ENCODE results near the gene DOP1A.

The DOP1A gene

DNA sequence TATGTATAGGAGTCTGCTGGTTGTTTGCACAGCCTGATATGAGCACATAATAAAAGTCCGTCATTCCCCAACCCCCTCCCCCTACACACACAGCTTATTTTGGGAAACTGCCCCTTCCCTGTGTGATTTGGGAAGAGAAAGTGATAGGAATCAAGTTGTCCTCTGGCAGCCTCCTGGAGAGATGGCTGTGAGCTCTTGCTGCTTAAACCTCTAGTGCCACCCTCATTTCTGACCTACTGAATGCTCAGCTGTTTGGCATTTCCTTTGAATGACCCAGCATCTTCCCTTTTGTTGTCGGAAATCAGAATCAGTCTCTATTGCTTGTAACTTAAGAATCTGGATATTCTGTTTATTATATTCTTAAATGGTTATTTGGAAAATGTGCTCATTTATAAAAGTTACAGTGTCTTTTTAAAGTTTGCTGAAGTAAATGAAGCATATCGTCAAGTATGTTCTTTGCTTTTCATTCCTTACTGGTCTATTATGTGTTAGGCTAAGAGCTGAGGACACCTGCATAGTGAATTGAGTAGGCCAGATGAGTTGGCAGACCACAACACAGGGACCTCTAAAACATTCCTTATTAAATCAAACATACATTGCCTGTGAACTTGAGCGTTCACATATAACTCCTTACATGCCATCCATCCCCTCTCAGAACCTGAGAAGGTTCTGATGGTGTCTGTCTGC lies 131.2 kb downstream of the DOP1A start:
- no peak overlapping the region for H3K4me3 ChIP-seq (ENCODE audit: low read depth, low read length)

- no peak overlapping the region for H3K4me3 ChIP-seq (ENCODE audit: low read depth, low read length)
Measured at GRCh38 chr6:83199173-83199862, 131.8 kb downstream of the DOP1A start.

DNA sequence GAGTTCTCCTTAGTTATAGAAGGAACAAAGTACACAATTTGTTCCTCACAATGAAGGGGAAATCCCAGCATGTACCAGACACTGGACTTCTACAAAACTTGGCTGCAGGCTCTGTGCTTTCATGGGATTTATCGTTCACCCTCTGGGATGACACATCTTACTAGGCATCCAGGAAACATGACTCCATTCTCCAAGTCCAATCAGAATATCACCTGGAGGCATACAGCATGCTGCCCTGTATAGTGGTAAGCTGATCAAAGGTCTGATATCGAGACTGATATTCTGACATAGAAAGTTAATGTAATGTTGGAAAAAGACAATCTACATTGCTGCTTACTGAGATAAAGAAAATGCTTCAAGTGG lies 132.4 kb downstream of the DOP1A start:
- no peak overlapping the region for H3K4me3 ChIP-seq (ENCODE audit: low read depth, low read length)

DNA sequence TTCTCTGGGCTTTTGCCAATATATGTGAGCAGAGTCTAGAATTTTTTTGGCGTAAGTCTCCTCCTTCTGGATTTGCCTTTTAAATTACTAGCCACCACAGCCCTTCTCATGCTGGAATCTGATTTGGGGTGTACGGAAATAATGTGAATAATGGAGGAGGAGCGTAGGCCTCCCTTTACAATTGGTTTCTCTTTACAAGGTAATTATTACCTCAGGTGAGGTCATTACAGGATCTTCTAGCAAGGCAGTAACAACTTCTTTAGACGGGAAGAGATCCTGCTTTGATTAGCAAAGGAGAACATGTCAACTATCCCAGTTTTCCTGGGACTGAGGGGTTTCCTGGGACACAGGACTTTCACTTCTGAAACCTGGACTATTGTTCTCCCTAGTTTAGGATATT lies 134.6 kb downstream of the DOP1A start:
- H3K4me3 ChIP-seq (ENCODE audit: low read depth, low read length), result no peak overlapping the region

DNA sequence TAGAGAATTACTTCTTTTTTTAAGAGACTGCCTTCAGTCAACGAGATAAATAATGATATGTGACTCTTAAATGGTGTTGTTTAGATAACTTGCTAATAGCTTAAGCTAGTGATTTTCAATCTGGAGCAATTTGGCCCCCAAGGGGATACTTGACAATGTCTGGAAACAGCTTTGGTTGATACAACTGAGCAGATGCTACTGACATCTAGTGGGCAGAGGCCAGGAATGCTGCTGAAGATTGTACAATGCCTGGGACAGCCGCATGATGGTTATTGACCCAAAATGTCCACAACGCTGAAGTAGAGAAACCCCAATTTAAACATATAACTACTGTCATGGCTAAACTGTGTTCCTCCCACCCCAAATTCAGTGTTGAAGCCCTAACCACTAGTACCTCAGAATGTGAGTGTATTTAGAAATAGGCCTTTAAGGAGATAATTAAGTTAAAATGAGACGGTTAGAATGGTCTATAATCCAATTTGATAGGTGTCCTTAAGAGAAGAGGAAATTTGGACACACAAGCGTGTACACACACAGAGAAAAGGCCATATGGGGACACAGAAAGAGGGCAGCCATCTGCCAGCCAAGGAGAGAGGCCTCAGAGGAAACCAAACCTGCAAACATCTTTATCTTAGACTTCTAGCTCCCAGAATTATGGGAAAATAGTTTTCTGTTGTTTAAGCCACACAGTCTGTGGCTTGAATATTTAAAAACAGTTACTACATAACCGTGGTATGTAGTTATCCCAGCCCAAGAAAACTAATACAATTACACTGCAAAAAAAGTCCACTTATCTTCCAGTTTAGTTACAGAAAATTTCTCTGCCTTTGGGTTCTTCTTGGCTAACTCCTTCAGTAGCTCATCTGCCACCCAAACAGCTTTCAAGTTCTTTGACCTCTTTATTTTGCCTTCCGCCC lies 147.9 kb downstream of the DOP1A start:
- no peak overlapping the region for H3K4me3 ChIP-seq (ENCODE audit: low read depth, low read length)

- no peak overlapping the region for H3K4me3 ChIP-seq (ENCODE audit: low read depth, low read length)
Measured at GRCh38 chr6:83216806-83217205, 149.3 kb downstream of the DOP1A start.
